Vagina (tissue), 2 donors: ENCODE results near the gene FKRP.

Source experiments
- CTCF ChIP-seq, 3 experiments: fragments of 450-650 bp in 2 of 3; fragments of 200-600 bp in 1 of 3; sonication (generic) in 1 of 3; IDR thresholded peaks; one replicate each; pipeline ENCODE4 v1.5.1; 2017 to 2019; ENCODE audit warnings: antibody characterized with exemption in 3 of 3, mild to moderate bottlenecking in 2 of 3, moderate library complexity in 2 of 3
- POLR2A ChIP-seq, 2 donors: fragments of 450-650 bp; IDR thresholded peaks; one replicate each; pipeline ENCODE4 v1.6.1; 2017; ENCODE audit warnings: antibody characterized with exemption in 2 of 2, mild to moderate bottlenecking in 2 of 2, moderate library complexity in 2 of 2
- POLR2AphosphoS5 ChIP-seq, 2 donors: sonication (generic); formaldehyde crosslinking; IDR thresholded peaks; one replicate each; pipeline ENCODE4 v1.9.0; 2017; ENCODE audit warnings: antibody characterized with exemption in 2 of 2, mild to moderate bottlenecking in 2 of 2, low read depth in 1 of 2; ENCODE audit not compliant: insufficient read depth in 1 of 2

- TF ChIP-seq POLR2A (IDR thresholded peaks at IDR 0.05) (no peak), CTCF (IDR thresholded peaks at IDR 0.05) (no peak), POLR2AphosphoS5 (IDR thresholded peaks at IDR 0.05; ENCODE audit: insufficient read depth in 1 of 2, low read depth in 1 of 2) (no peak)
Observed at GRCh38 chr19:46719629-46720502, 26.0 kb upstream of the FKRP start.
